IMR-90 (cell line): ENCODE data around the gene CALN1. TPM values are rescaled to one million over a fixed set of nuclear protein-coding genes. Genes with fewer than 3 reads are reported as not detected.

ENCODE experiments used
- ATAC-seq: fragments of 200-7000 bp; cut with Tn5 transposase; 2 replicates; pipeline ENCODE4 v1.9.1; 2020; ENCODE audit warnings: low read depth, mild to moderate bottlenecking, moderate library complexity
- BruUV-seq: library from RNA; stranded (reverse); fragments of 400-500 nt; replicated peaks from 2 replicates; lab custom pipeline; 2021; lab: Mats Ljungman, UMichigan
- CTCF ChIA-PET: fragments of 300-600 bp; formaldehyde crosslinking; extraction: SDS; loops from one replicate; lab custom pipeline; 2021; ENCODE audit warnings: antibody characterized with exemption; lab: Yijun Ruan, JAX
- POLR2A ChIA-PET: fragments of 300-600 bp; sonication (Branson Sonifier 250); formaldehyde crosslinking; loops from one replicate; lab custom pipeline; 2022; ENCODE audit warnings: antibody characterized with exemption; ENCODE audit not compliant: unreplicated experiment; lab: Charles Lee
- DNase-seq: peaks from one replicate; pipeline ENCODE4 v3.0.0; 2013
- H2AFZ ChIP-seq: replicated peaks from 2 replicates; pipeline ENCODE3; 2013; ENCODE audit warnings: low read length, mild to moderate bottlenecking; ENCODE audit not compliant: poor library complexity
- H2AK5ac ChIP-seq: 2 replicates; pipeline ENCODE4 v1.6.1; 2013; ENCODE audit warnings: low read depth, low read length, inconsistent platforms
- H2AK9ac ChIP-seq: replicated peaks from 2 replicates; pipeline ENCODE3; 2013; ENCODE audit warnings: mild to moderate bottlenecking, low read depth, low read length, moderate library complexity; ENCODE audit not compliant: poor library complexity
- H2BK120ac ChIP-seq: 2 replicates; pipeline ENCODE4 v1.6.1; 2013; ENCODE audit warnings: low read depth, low read length, inconsistent platforms
- H2BK15ac ChIP-seq: 3 replicates; pipeline ENCODE4 v1.6.1; 2013; ENCODE audit warnings: low read depth, low read length, inconsistent platforms
- H2BK20ac ChIP-seq: 2 replicates; pipeline ENCODE4 v1.6.1; 2013; ENCODE audit warnings: low read depth, mild to moderate bottlenecking, inconsistent platforms, low read length, moderate library complexity
- H2BK5ac ChIP-seq: 2 replicates; pipeline ENCODE4 v1.6.1; 2013; ENCODE audit warnings: mild to moderate bottlenecking, low read depth, low read length, inconsistent platforms; ENCODE audit not compliant: poor library complexity, severe bottlenecking
- H3K14ac ChIP-seq: replicated peaks from 2 replicates; pipeline ENCODE4 v1.6.1; 2013; ENCODE audit warnings: low read depth, low read length, inconsistent platforms
- H3K18ac ChIP-seq: 2 replicates; pipeline ENCODE4 v1.6.1; 2013; ENCODE audit warnings: low read depth, low read length, control low read depth
- H3K23ac ChIP-seq: 2 replicates; pipeline ENCODE4 v1.6.1; 2013; ENCODE audit warnings: low read depth, low read length, inconsistent platforms
- H3K27ac ChIP-seq: 2 replicates; pipeline ENCODE4 v1.5.1; 2013; ENCODE audit warnings: mild to moderate bottlenecking, control low read depth, low read length; ENCODE audit not compliant: insufficient read depth
- H3K27me3 ChIP-seq: 2 replicates; pipeline ENCODE4 v1.6.1; 2013; ENCODE audit warnings: low read length; ENCODE audit not compliant: control insufficient read depth, insufficient read depth
- H3K36me3 ChIP-seq: 2 replicates; pipeline ENCODE4 v1.6.1; 2013; ENCODE audit warnings: low read length, mixed read lengths; ENCODE audit not compliant: control insufficient read depth, insufficient read depth
- H3K4ac ChIP-seq: 2 replicates; pipeline ENCODE4 v1.6.1; 2013; ENCODE audit warnings: low read depth, low read length, inconsistent platforms
- H3K4me1 ChIP-seq: 2 replicates; pipeline ENCODE4 v1.6.1; 2013; ENCODE audit warnings: low read length, mixed read lengths; ENCODE audit not compliant: control insufficient read depth, insufficient read depth
- H3K4me2 ChIP-seq: 2 replicates; pipeline ENCODE4 v1.6.1; 2013; ENCODE audit warnings: low read depth, mild to moderate bottlenecking, control low read depth, low read length, moderate library complexity
- H3K4me3 ChIP-seq: 2 replicates; pipeline ENCODE4 v1.5.1; 2013; ENCODE audit warnings: low read depth, mild to moderate bottlenecking, control low read depth, low read length, moderate library complexity; ENCODE audit not compliant: insufficient read depth
- H3K56ac ChIP-seq: 2 replicates; pipeline ENCODE4 v1.6.1; 2013; ENCODE audit warnings: low read length, inconsistent platforms; ENCODE audit not compliant: insufficient read depth; ENCODE audit errors: extremely low read depth
- H3K79me1 ChIP-seq, 2 experiments: 2 replicates each; pipeline ENCODE4 v1.6.1; 2013; ENCODE audit warnings: low read length in 2 of 2, inconsistent platforms in 1 of 2, low read depth in 1 of 2
- H3K9ac ChIP-seq: 2 replicates; pipeline ENCODE4 v1.6.1; 2013; ENCODE audit warnings: low read depth, low read length, control low read depth
- H3K9me1 ChIP-seq: 2 replicates; pipeline ENCODE4 v1.6.1; 2013; ENCODE audit warnings: low read length, inconsistent platforms; ENCODE audit not compliant: insufficient read depth
- H3K9me3 ChIP-seq: 2 replicates; pipeline ENCODE4 v1.6.1; 2013; ENCODE audit warnings: low read length; ENCODE audit not compliant: control insufficient read depth, insufficient read depth
- H4K20me1 ChIP-seq: 2 replicates; pipeline ENCODE4 v1.6.1; 2013; ENCODE audit warnings: low read length, inconsistent platforms; ENCODE audit not compliant: insufficient read depth
- H4K5ac ChIP-seq: 2 replicates; pipeline ENCODE4 v1.6.1; 2013; ENCODE audit warnings: mild to moderate bottlenecking, low read depth, low read length, control low read depth
- H4K8ac ChIP-seq, 2 experiments: 2 replicates each; pipeline ENCODE4 v1.6.1; 2013; ENCODE audit warnings: low read depth in 2 of 2, low read length in 2 of 2, control low read depth in 1 of 2, inconsistent platforms in 1 of 2
- H4K91ac ChIP-seq: 2 replicates; pipeline ENCODE4 v1.6.1; 2013; ENCODE audit warnings: low read depth, low read length, inconsistent platforms; ENCODE audit not compliant: insufficient read depth
- CHD1 ChIP-seq: IDR thresholded peaks from 2 replicates; pipeline ENCODE4 v1.6.1; 2012; ENCODE audit warnings: low read depth, low read length, improper control_type of control experiment
- FOS ChIP-seq: fragments of 150-350 bp; IDR thresholded peaks from 2 replicates; pipeline ENCODE4 v1.6.1; 2016; ENCODE audit warnings: low read depth, low read length
- MXI1 ChIP-seq: IDR thresholded peaks from 2 replicates; pipeline ENCODE4 v1.6.1; 2012; ENCODE audit warnings: low read depth, mild to moderate bottlenecking, low read length, moderate library complexity, borderline replicate concordance
- NFE2L2 ChIP-seq: fragments of 150-350 bp; IDR thresholded peaks from 2 replicates; pipeline ENCODE4 v1.6.1; 2016; ENCODE audit warnings: low read depth, mild to moderate bottlenecking, low read length
- RAD21 ChIP-seq: IDR thresholded peaks from 2 replicates; pipeline ENCODE4 v1.6.1; 2012; ENCODE audit warnings: low read length, improper control_type of control experiment
- RCOR1 ChIP-seq: IDR thresholded peaks from 2 replicates; pipeline ENCODE4 v1.6.1; 2012; ENCODE audit warnings: mild to moderate bottlenecking, low read length, improper control_type of control experiment; ENCODE audit not compliant: insufficient replicate concordance
- RFX5 ChIP-seq: IDR thresholded peaks from 2 replicates; pipeline ENCODE4 v1.8.0; 2012; ENCODE audit warnings: low read depth, mild to moderate bottlenecking, low read length, moderate library complexity
- SMC3 ChIP-seq: fragments of 150-350 bp; IDR thresholded peaks from 2 replicates; pipeline ENCODE4 v1.6.1; 2016; ENCODE audit warnings: low read depth, mild to moderate bottlenecking, antibody characterized with exemption, low read length, moderate library complexity
- WGBS, 2 experiments: methylation state at CpG; one replicate each; pipeline versions ENCODE4 v1.1.5 to v1.1.7; 2013; ENCODE audit warnings: missing lambda C conversion rate in 2 of 2; ENCODE audit not compliant: insufficient read length in 1 of 2; ENCODE audit errors: extremely low coverage in 2 of 2; 5-methylcytosine and 5-hydroxymethylcytosine counted together
- dilution Hi-C: fragments of 300-500 bp; cut with HindIII; formaldehyde crosslinking; loops from one replicate; pipeline ENCODE4 v1.14.3; 2018; ENCODE audit warnings: low sequenced_read_pairs; ENCODE audit not compliant: unreplicated experiment
- in situ Hi-C: fragments of 300-500 bp; cut with MboI; formaldehyde crosslinking; loops from 3 replicates; pipeline ENCODE4 v1.14.3; 2019; ENCODE audit warnings: low sequenced_read_pairs, inconsistent platforms, mixed read lengths
- intact Hi-C: fragments of 100-400 bp; cut with micrococcal nuclease; formaldehyde crosslinking; loops from 2 replicates; pipeline ENCODE4 v1.10.0; 2022
- polyA plus RNA-seq, 3 experiments: library from polyadenylated mRNA; depleted of rRNA; stranded (reverse); fragments of >200 nt; gene quantifications; 2 replicates each; pipeline ENCODE4 v1.2.3, GENCODE V29; 2012; ENCODE audit warnings: low replicate concordance in 1 of 3
- total RNA-seq: library from RNA; depleted of rRNA; stranded (reverse); fragments of >200 nt; gene quantifications from 2 replicates; pipeline ENCODE4 v1.2.3, GENCODE V29; 2012
- TF ChIP-seq, protein P1 (sequence below): fragments of 150-350 bp; IDR thresholded peaks from 2 replicates; pipeline ENCODE4 v1.6.1; 2016; ENCODE audit warnings: low read depth, mild to moderate bottlenecking, low read length, moderate library complexity, borderline replicate concordance
- TF ChIP-seq, protein P2 (sequence below): conservative IDR thresholded peaks from 2 replicates; pipeline ENCODE4 v1.5.1; 2012; ENCODE audit warnings: mild to moderate bottlenecking, low read depth, low read length, improper control_type of control experiment

The CALN1 gene
- total and polyA plus RNA-seq, 2 of the 4 experiments (the other 2 are of a cell fraction), result not detected

DNA sequence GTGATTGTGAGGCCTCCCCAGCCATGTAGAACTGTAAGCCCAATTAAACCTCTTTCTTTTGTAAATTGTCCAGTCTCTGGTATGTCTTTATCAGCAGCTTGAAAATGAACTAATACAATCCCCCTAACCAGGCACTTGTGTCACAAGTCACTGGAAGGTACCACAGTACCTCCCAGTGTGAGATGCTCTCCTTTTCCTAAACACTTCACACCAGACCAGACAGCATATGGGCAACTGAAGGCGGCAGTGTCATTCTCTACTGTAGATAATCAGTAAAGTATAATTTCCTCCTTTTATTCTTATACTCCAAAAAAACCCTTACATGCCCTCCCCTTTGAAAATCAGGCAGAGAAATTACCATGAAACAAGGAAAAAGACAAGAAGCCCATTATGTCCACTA is 113.2 kb downstream of the CALN1 start:
- WGBS, 2 experiments, result no CpG with 5 or more reads among the region's 1 CpG
- no peaks in the 10 kb centered on the region for H3K9me1 ChIP-seq
- no peak overlapping the region for H3K23ac ChIP-seq
- H3K9me3 ChIP-seq, result peaks cover 3% of the 10 kb centered on the region; the same call in 1 of the 2 replicates
- in situ Hi-C loops, result no loop called here
- no peaks in the 10 kb centered on the region for H3K27me3 ChIP-seq
- no peaks in the 10 kb centered on the region for H3K4me1 ChIP-seq
- no peak overlapping the region for H3K56ac ChIP-seq
- H2BK120ac ChIP-seq, result no peak overlapping the region
- H2BK15ac ChIP-seq, result no peak overlapping the region
- no peak overlapping the region for H2AK9ac ChIP-seq
- H3K4me3 ChIP-seq, result no peak overlapping the region
- H3K4ac ChIP-seq, result no peak overlapping the region
- no peak overlapping the region for H4K5ac ChIP-seq
- DNase-seq (no peak), ATAC-seq (no peak)
- ChIA-PET CTCF (no interaction called here), POLR2A (no interaction called here)
- no peak overlapping the region for H4K8ac ChIP-seq
- no peak overlapping the region for H3K9ac ChIP-seq
- H3K14ac ChIP-seq, result no peak overlapping the region
- intact Hi-C loops, result no loop called here
- no peaks in the 10 kb centered on the region for H4K20me1 ChIP-seq
- no peak overlapping the region for H2AFZ ChIP-seq
- BruUV-seq, result no TSS peak
- no peak overlapping the region for H2AK5ac ChIP-seq
- no peak overlapping the region for H3K27ac ChIP-seq
- no peak overlapping the region for H2BK5ac ChIP-seq
- no peaks in the 10 kb centered on the region for H3K79me1 ChIP-seq
- H4K91ac ChIP-seq, result no peak overlapping the region
- TF ChIP-seq, protein P1, sequence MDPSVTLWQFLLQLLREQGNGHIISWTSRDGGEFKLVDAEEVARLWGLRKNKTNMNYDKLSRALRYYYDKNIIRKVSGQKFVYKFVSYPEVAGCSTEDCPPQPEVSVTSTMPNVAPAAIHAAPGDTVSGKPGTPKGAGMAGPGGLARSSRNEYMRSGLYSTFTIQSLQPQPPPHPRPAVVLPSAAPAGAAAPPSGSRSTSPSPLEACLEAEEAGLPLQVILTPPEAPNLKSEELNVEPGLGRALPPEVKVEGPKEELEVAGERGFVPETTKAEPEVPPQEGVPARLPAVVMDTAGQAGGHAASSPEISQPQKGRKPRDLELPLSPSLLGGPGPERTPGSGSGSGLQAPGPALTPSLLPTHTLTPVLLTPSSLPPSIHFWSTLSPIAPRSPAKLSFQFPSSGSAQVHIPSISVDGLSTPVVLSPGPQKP, result no peak
- TF ChIP-seq RAD21, result no peak
- TF ChIP-seq, protein P2, sequence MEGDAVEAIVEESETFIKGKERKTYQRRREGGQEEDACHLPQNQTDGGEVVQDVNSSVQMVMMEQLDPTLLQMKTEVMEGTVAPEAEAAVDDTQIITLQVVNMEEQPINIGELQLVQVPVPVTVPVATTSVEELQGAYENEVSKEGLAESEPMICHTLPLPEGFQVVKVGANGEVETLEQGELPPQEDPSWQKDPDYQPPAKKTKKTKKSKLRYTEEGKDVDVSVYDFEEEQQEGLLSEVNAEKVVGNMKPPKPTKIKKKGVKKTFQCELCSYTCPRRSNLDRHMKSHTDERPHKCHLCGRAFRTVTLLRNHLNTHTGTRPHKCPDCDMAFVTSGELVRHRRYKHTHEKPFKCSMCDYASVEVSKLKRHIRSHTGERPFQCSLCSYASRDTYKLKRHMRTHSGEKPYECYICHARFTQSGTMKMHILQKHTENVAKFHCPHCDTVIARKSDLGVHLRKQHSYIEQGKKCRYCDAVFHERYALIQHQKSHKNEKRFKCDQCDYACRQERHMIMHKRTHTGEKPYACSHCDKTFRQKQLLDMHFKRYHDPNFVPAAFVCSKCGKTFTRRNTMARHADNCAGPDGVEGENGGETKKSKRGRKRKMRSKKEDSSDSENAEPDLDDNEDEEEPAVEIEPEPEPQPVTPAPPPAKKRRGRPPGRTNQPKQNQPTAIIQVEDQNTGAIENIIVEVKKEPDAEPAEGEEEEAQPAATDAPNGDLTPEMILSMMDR, result no peak
- TF ChIP-seq SMC3, result no peak
- TF ChIP-seq CHD1, result no peak
- no peak for TF ChIP-seq NFE2L2
- TF ChIP-seq RFX5, result no peak
- no peak for TF ChIP-seq MXI1
- no peak for TF ChIP-seq RCOR1
- TF ChIP-seq FOS, result no peak
- dilution Hi-C loops, result no loop called here
- no peak overlapping the region for H2BK20ac ChIP-seq
- H3K18ac ChIP-seq, result no peak overlapping the region
- no peaks in the 10 kb centered on the region for H3K36me3 ChIP-seq
- no peak overlapping the region for H3K4me2 ChIP-seq
